ENCODE measurements around the gene RAB12.

DNA sequence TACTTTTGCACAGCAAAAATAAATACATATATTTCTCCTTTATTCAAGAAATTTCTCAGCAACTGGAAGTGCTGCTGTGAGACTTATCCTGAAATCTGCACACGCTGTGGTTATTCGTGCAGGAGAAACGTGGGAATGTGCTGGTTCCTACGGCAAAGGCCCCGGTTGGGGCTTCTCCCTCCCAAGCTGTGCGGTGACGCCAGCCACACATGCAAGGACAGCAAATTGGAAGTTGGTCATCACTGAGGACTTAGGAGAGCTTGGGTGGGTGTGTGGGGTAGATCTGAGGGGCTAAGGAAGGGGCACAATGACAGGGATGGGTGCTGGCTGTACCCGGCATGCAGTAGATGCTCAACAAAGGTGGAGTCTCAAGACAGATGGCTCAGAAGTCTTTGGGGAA is 79.6 kb downstream of the RAB12 start:
- TF ChIP-seq CTCF (conservative IDR thresholded peaks at IDR 0.05 in 1 of 2, IDR thresholded peaks at IDR 0.05 in 1 of 2; ENCODE audit: extremely low read depth in 1 of 2, insufficient read depth in 1 of 2, low read depth in 1 of 2, low read length in 2 of 2) (no peak), EZH2 (IDR thresholded peaks at IDR 0.05; ENCODE audit: borderline replicate concordance, low read length) (no peak)
